WTC11 (cell line): ENCODE data around the gene CAPN9. TPM values are rescaled to one million over a fixed set of nuclear protein-coding genes. Genes with fewer than 3 reads are reported as not detected.

Experiments used
- ATAC-seq: fragments of 200-7000 bp; cut with Tn5 transposase; 2 replicates; pipeline ENCODE4 v1.10.0; 2021; ENCODE audit warnings: mild to moderate bottlenecking, moderate library complexity
- CTCF ChIA-PET: fragments of 300-600 bp; sonication (Branson Sonifier 250); formaldehyde crosslinking; loops from one replicate; lab custom pipeline; 2021; ENCODE audit warnings: antibody characterized with exemption; lab: Charles Lee
- POLR2A ChIA-PET: fragments of 350-600 bp; sonication (Branson Sonifier 250); formaldehyde crosslinking; loops from one replicate; lab custom pipeline; 2021; ENCODE audit warnings: antibody characterized with exemption; lab: Charles Lee
- DNase-seq: peaks from one replicate; pipeline ENCODE4 v3.0.0; 2021; ENCODE audit warnings: low spot score
- H3K27ac Mint-ChIP-seq: 2 replicates; pipeline ENCODE4 v1.8.0; 2021; ENCODE audit warnings: mixed read lengths
- H3K27me3 Mint-ChIP-seq: 2 replicates; pipeline ENCODE4 v1.8.0; 2021; ENCODE audit warnings: low read depth, mild to moderate bottlenecking, moderate library complexity, mixed read lengths
- H3K36me3 Mint-ChIP-seq: 2 replicates; pipeline ENCODE4 v1.8.0; 2021; ENCODE audit warnings: mixed read lengths
- H3K4me1 Mint-ChIP-seq: 2 replicates; pipeline ENCODE4 v1.8.0; 2022; ENCODE audit warnings: mixed read lengths
- H3K4me3 Mint-ChIP-seq: 2 replicates; pipeline ENCODE4 v1.8.0; 2021; ENCODE audit warnings: mild to moderate bottlenecking, moderate library complexity, mixed read lengths
- H3K9me3 Mint-ChIP-seq: 2 replicates; pipeline ENCODE4 v1.8.0; 2021; ENCODE audit warnings: mixed read lengths
- CREB1 ChIP-seq: sonication (generic); formaldehyde crosslinking; IDR thresholded peaks from 2 replicates; pipeline ENCODE4 v1.8.0; 2023; ENCODE audit warnings: mild to moderate bottlenecking, missing genetic modification reagents
- CREM ChIP-seq: sonication (generic); formaldehyde crosslinking; IDR thresholded peaks from 2 replicates; pipeline ENCODE4 v1.8.1; 2022; ENCODE audit warnings: mild to moderate bottlenecking, missing genetic modification reagents, moderate library complexity
- E2F1 ChIP-seq: sonication (generic); formaldehyde crosslinking; IDR thresholded peaks from 2 replicates; pipeline ENCODE4 v1.8.0; 2022; ENCODE audit warnings: mild to moderate bottlenecking, missing genetic modification reagents
- ELF4 ChIP-seq: sonication (generic); formaldehyde crosslinking; IDR thresholded peaks from 2 replicates; pipeline ENCODE4 v1.8.1; 2022; ENCODE audit warnings: low read depth, mild to moderate bottlenecking, moderate library complexity, missing genetic modification reagents
- EMX1 ChIP-seq: fragments of 250-450 bp; sonication (Bioruptor Pico); IDR thresholded peaks from 2 replicates; pipeline ENCODE4 v1.8.0; 2021; ENCODE audit warnings: mild to moderate bottlenecking
- ETV6 ChIP-seq: sonication (generic); formaldehyde crosslinking; IDR thresholded peaks from 2 replicates; pipeline ENCODE4 v1.8.1; 2022; ENCODE audit warnings: mild to moderate bottlenecking, missing genetic modification reagents
- FOXJ3 ChIP-seq: sonication (generic); formaldehyde crosslinking; IDR thresholded peaks from 2 replicates; pipeline ENCODE4 v1.9.0; 2021; ENCODE audit warnings: missing genetic modification reagents, mild to moderate bottlenecking, borderline replicate concordance
- HMGA2 ChIP-seq: fragments of 250-450 bp; sonication (Bioruptor Pico); IDR thresholded peaks from 2 replicates; pipeline ENCODE4 v1.4.0; 2021; ENCODE audit warnings: mild to moderate bottlenecking, moderate library complexity
- MXD4 ChIP-seq: fragments of 250-450 bp; sonication (Bioruptor Pico); IDR thresholded peaks from 2 replicates; pipeline ENCODE4 v1.8.0; 2021; ENCODE audit warnings: mild to moderate bottlenecking, moderate library complexity, borderline replicate concordance
- PRRX2 ChIP-seq: fragments of 250-450 bp; sonication (Bioruptor Pico); IDR thresholded peaks from 2 replicates; pipeline ENCODE4 v1.8.0; 2021; ENCODE audit warnings: mild to moderate bottlenecking
- RELA ChIP-seq: sonication (generic); formaldehyde crosslinking; IDR thresholded peaks from 2 replicates; pipeline ENCODE4 v1.8.1; 2022; ENCODE audit warnings: missing genetic modification reagents, mild to moderate bottlenecking, borderline replicate concordance
- RORB ChIP-seq: fragments of 250-450 bp; sonication (Bioruptor Pico); IDR thresholded peaks from 2 replicates; pipeline ENCODE4 v1.9.0; 2021; ENCODE audit warnings: mild to moderate bottlenecking
- SMAD3 ChIP-seq: sonication (generic); formaldehyde crosslinking; IDR thresholded peaks from 2 replicates; pipeline ENCODE4 v1.8.0; 2022; ENCODE audit warnings: missing genetic modification reagents, mild to moderate bottlenecking, borderline replicate concordance
- SOX15 ChIP-seq: fragments of 250-450 bp; sonication (Bioruptor Pico); IDR thresholded peaks from 2 replicates; pipeline ENCODE4 v1.9.0; 2021; ENCODE audit warnings: mild to moderate bottlenecking
- SP1 ChIP-seq: sonication (generic); formaldehyde crosslinking; conservative IDR thresholded peaks from 2 replicates; pipeline ENCODE4 v1.8.1; 2022; ENCODE audit warnings: missing genetic modification reagents
- TCF7 ChIP-seq: sonication (generic); formaldehyde crosslinking; IDR thresholded peaks from 2 replicates; pipeline ENCODE4 v1.8.0; 2022; ENCODE audit warnings: mild to moderate bottlenecking, low read depth, missing genetic modification reagents, moderate library complexity
- TEAD1 ChIP-seq: sonication (generic); formaldehyde crosslinking; IDR thresholded peaks from 2 replicates; pipeline ENCODE4 v1.8.0; 2022; ENCODE audit warnings: mild to moderate bottlenecking, missing genetic modification reagents
- USF1 ChIP-seq: sonication (generic); formaldehyde crosslinking; IDR thresholded peaks from 2 replicates; pipeline ENCODE4 v1.8.0; 2022; ENCODE audit warnings: mild to moderate bottlenecking, missing genetic modification reagents
- ZNF263 ChIP-seq: sonication (generic); formaldehyde crosslinking; IDR thresholded peaks from 2 replicates; pipeline ENCODE4 v1.8.1; 2022; ENCODE audit warnings: low read depth, mild to moderate bottlenecking, moderate library complexity, missing genetic modification reagents
- ZNF423 ChIP-seq: fragments of 250-450 bp; sonication (Bioruptor Pico); IDR thresholded peaks from 2 replicates; pipeline ENCODE4 v2.1.2; 2022; ENCODE audit warnings: mild to moderate bottlenecking, moderate library complexity
- ZNF425 ChIP-seq: fragments of 250-450 bp; sonication (Bioruptor Pico); conservative IDR thresholded peaks from 2 replicates; pipeline ENCODE4 v1.9.0; 2021; ENCODE audit warnings: mild to moderate bottlenecking
- ZNF532 ChIP-seq: fragments of 250-450 bp; sonication (Bioruptor Pico); IDR thresholded peaks from 2 replicates; pipeline ENCODE4 v1.9.0; 2021; ENCODE audit warnings: mild to moderate bottlenecking, borderline replicate concordance
- ZNF671 ChIP-seq: fragments of 250-450 bp; sonication (Bioruptor Pico); IDR thresholded peaks from 2 replicates; pipeline ENCODE4 v1.8.0; 2021; ENCODE audit warnings: mild to moderate bottlenecking
- total RNA-seq: library from RNA; stranded (reverse); gene quantifications from 3 replicates; pipeline ENCODE4 v1.2.3, GENCODE V29; 2021
- TF ChIP-seq, protein P1 (sequence below): sonication (generic); formaldehyde crosslinking; IDR thresholded peaks from 2 replicates; pipeline ENCODE4 v1.8.1; 2022; ENCODE audit warnings: low read depth, mild to moderate bottlenecking, moderate library complexity, missing genetic modification reagents, borderline replicate concordance
- TF ChIP-seq, protein P2 (sequence below): fragments of 250-450 bp; sonication (Bioruptor Pico); IDR thresholded peaks from 2 replicates; pipeline ENCODE4 v1.9.0; 2021; ENCODE audit warnings: mild to moderate bottlenecking

CAPN9 gene
- total RNA-seq, 1 experiment from 2014 or later: not detected

DNA sequence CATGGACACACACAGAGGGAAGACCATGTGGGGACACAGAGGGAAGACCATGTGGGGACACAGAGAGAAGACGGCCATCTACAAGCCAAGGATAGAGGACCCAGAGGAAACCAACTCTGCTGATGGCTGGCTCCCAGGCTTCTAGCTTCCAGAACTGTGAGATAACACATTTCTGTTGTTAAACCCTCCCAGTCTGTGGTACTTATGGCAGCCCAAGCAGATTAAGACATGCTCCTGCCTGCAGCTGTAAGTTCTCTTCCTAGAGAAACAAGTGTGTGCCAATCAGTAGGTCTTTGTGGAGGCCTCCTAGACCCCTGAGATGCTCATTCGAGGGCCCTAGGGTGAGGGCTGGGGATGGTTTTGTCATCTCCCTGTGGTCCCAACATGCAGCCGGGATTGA lies 35.9 kb upstream of the CAPN9 start:
- CTCF ChIA-PET: no interaction called here

GRCh38 chr1:230712470-230712942 lies 34.7 kb upstream of the CAPN9 start:
- Mint-ChIP-seq H3K36me3 (no peaks in the 10 kb centered on the region), H3K27me3 (peaks cover 3% of the 10 kb centered on the region; the same call in 1 of the 2 replicates), H3K27ac (no peak overlapping the region), H3K4me3 (no peak overlapping the region), H3K4me1 (peaks cover 8% of the 10 kb centered on the region), H3K9me3 (peaks cover 5% of the 10 kb centered on the region)
- TF ChIP-seq ZNF263 (CRISPR knock-in tag): no peak
- no peak for TF ChIP-seq ELF4 (CRISPR knock-in tag)
- no peak for TF ChIP-seq CREB1 (CRISPR knock-in tag)
- no peak for TF ChIP-seq ZNF532 (CRISPR knock-in tag)
- no peak for TF ChIP-seq CREM (CRISPR knock-in tag)
- TF ChIP-seq HMGA2: no peak
- no peak for TF ChIP-seq FOXJ3 (CRISPR knock-in tag)
- no peak for TF ChIP-seq ZNF423 (CRISPR knock-in tag)
- TF ChIP-seq SP1 (CRISPR knock-in tag): no peak
- no peak for TF ChIP-seq EMX1 (CRISPR knock-in tag)
- no peak for TF ChIP-seq RORB (CRISPR knock-in tag)
- TF ChIP-seq, protein P1, sequence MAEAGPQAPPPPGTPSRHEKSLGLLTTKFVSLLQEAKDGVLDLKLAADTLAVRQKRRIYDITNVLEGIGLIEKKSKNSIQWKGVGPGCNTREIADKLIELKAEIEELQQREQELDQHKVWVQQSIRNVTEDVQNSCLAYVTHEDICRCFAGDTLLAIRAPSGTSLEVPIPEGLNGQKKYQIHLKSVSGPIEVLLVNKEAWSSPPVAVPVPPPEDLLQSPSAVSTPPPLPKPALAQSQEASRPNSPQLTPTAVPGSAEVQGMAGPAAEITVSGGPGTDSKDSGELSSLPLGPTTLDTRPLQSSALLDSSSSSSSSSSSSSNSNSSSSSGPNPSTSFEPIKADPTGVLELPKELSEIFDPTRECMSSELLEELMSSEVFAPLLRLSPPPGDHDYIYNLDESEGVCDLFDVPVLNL (CRISPR knock-in tag): no peak
- no peak for TF ChIP-seq RELA (CRISPR knock-in tag)
- ChIA-PET POLR2A (no interaction called here), CTCF (interaction anchor here (2.6 kb wide), 1 partner anchor 15 kb away, joined by 13 read pairs; no protein-coding TSS in a partner anchor)
- DNase-seq (no peak), ATAC-seq (no peak)

More for the DNA sequence above, 35.9 kb upstream of the CAPN9 start:
- no peaks in the 10 kb centered on the region for H3K36me3 Mint-ChIP-seq
- POLR2A ChIA-PET: no interaction called here
- H3K9me3 Mint-ChIP-seq: no peaks in the 10 kb centered on the region
- H3K27ac Mint-ChIP-seq: no peak overlapping the region
- H3K27me3 Mint-ChIP-seq: peaks cover 3% of the 10 kb centered on the region; the same call in 1 of the 2 replicates
- H3K4me1 Mint-ChIP-seq: peaks cover 8% of the 10 kb centered on the region
- TF ChIP-seq SOX15 (CRISPR knock-in tag): no peak
- TF ChIP-seq ETV6 (CRISPR knock-in tag): no peak
- no peak for TF ChIP-seq USF1
- TF ChIP-seq SMAD3 (CRISPR knock-in tag): no peak
- no peak for TF ChIP-seq MXD4
- no peak for TF ChIP-seq ZNF671 (CRISPR knock-in tag)
- TF ChIP-seq PRRX2 (CRISPR knock-in tag): no peak
- TF ChIP-seq, protein P2, sequence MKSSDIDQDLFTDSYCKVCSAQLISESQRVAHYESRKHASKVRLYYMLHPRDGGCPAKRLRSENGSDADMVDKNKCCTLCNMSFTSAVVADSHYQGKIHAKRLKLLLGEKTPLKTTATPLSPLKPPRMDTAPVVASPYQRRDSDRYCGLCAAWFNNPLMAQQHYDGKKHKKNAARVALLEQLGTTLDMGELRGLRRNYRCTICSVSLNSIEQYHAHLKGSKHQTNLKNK (CRISPR knock-in tag): no peak
- no peak for TF ChIP-seq TEAD1 (CRISPR knock-in tag)
- no peak for TF ChIP-seq ZNF425 (CRISPR knock-in tag)
- no peak for TF ChIP-seq TCF7 (CRISPR knock-in tag)
- TF ChIP-seq E2F1 (CRISPR knock-in tag): no peak
- no peak for DNase-seq
- no peak for ATAC-seq
- H3K4me3 Mint-ChIP-seq: no peak overlapping the region
